Esophagus squamous epithelium (tissue), 5 donors: Measurements from ENCODE around the gene WNK2. TPM values are rescaled to one million over a fixed set of nuclear protein-coding genes. Genes with fewer than 3 reads are reported as not detected.
"Not testable (repeated sequence)": the region's sequence is repeated elsewhere in the genome, so short reads cannot be mapped to it uniquely, and the experiment has no call there.

Source experiments
- DNase-seq: peaks from one replicate; lab custom pipeline; 2025; lab: John Stamatoyannopoulos, UW
- H3K27ac ChIP-seq, 4 donors: fragments of 200-600 bp; sonication (generic); one replicate each; pipeline ENCODE4 v1.5.1; 2016 to 2019; ENCODE audit warnings: mild to moderate bottlenecking in 1 of 4
- H3K27me3 ChIP-seq, 4 donors: fragments of 200-600 bp; sonication (generic); 1 replicate in 3 of 4; 2 replicates in 1 of 4; pipeline versions ENCODE4 v1.5.1 to v1.6.0; 2017 to 2021; ENCODE audit warnings: antibody characterized with exemption in 1 of 4
- H3K36me3 ChIP-seq, 3 donors: fragments of 200-600 bp; sonication (generic); one replicate each; pipeline ENCODE4 v1.5.1; 2016 to 2019
- H3K4me1 ChIP-seq, 3 donors: fragments of 200-600 bp; sonication (generic); one replicate each; pipeline ENCODE4 v1.5.1; 2017 to 2019
- H3K4me3 ChIP-seq, 4 donors: fragments of 200-600 bp; sonication (generic); 1 replicate in 3 of 4; 2 replicates in 1 of 4; pipeline ENCODE4 v1.5.1; 2016 to 2019; ENCODE audit warnings: mild to moderate bottlenecking in 2 of 4, moderate library complexity in 1 of 4
- H3K9me3 ChIP-seq, 3 donors: fragments of 200-600 bp; sonication (generic); one replicate each; pipeline ENCODE4 v1.5.1; 2016 to 2019
- CTCF ChIP-seq, 6 experiments: fragments of 450-650 bp in 4 of 6; fragments of 200-600 bp in 2 of 6; sonication (generic) in 2 of 6; IDR thresholded peaks; one replicate each; pipeline ENCODE4 v1.5.1; 2016 to 2019; ENCODE audit warnings: antibody characterized with exemption in 6 of 6, mild to moderate bottlenecking in 4 of 6, moderate library complexity in 4 of 6
- POLR2A ChIP-seq, 4 donors: fragments of 450-650 bp; IDR thresholded peaks; one replicate each; pipeline ENCODE4 v1.6.1; 2017; ENCODE audit warnings: antibody characterized with exemption in 4 of 4, mild to moderate bottlenecking in 4 of 4, moderate library complexity in 3 of 4
- WGBS, 2 donors: methylation state at CpG; one replicate each; pipeline ENCODE4 v1.1.5; 2018; 5-methylcytosine and 5-hydroxymethylcytosine counted together
- intact Hi-C: fragments of 100-400 bp; cut with DNase I; formaldehyde crosslinking; loops from one replicate; pipeline ENCODE4 v1.15.0; 2022
- total RNA-seq, 4 donors: library from RNA; depleted of rRNA; stranded (reverse); fragments of >200 nt; gene quantifications; one replicate each; pipeline ENCODE4 v1.1.0, GENCODE V29; 2016
- donor health status: DM: yes; HTN: yes; CAD: no.

The WNK2 gene
- total RNA-seq, 4 donors from 2014 or later: 0.40 to 8.8 (median 5.2) TPM

- H3K4me3 ChIP-seq: no peak overlapping the region
- TF ChIP-seq POLR2A (IDR thresholded peaks at IDR 0.05) (no peak), CTCF (IDR thresholded peaks at IDR 0.05) (no peak)
- DNase-seq: no peak
- H3K27ac ChIP-seq: no peak overlapping the region
- H3K9me3 ChIP-seq: no peaks in the 10 kb centered on the region
- H3K4me1 ChIP-seq: peaks cover 0 to 11% (median 0%) of the 10 kb centered on the region in 3 donors
- H3K27me3 ChIP-seq: no peaks in the 10 kb centered on the region
- no peaks in the 10 kb centered on the region for H3K36me3 ChIP-seq
- 75 to 95% methylated on average over 7 of the region's 36 CpGs for WGBS, 2 donors
- intact Hi-C loops: no loop called here
These were observed 63.3 kb downstream of the WNK2 start for GRCh38 chr9:93247099-93247865.

GRCh38 chr9:93247892-93248291, 64.0 kb downstream of the WNK2 start:
- Histone ChIP-seq H3K27me3 (no peaks in the 10 kb centered on the region), H3K4me3 (no peak overlapping the region), H3K9me3 (no peaks in the 10 kb centered on the region), H3K36me3 (no peaks in the 10 kb centered on the region), H3K27ac (no peak overlapping the region), H3K4me1 (peaks cover 0 to 11% (median 0%) of the 10 kb centered on the region in 3 donors)
- intact Hi-C loops: no loop called here
- DNase-seq: no peak
- 94% methylated on average over 7 of the region's 9 CpGs; no CpG with 5 or more reads in 1 of the 2 donors for WGBS, 2 donors
- TF ChIP-seq CTCF (IDR thresholded peaks at IDR 0.05) (no peak), POLR2A (IDR thresholded peaks at IDR 0.05) (no peak)

GRCh38 chr9:93248386-93249040, 64.6 kb downstream of the WNK2 start:
- WGBS, 2 donors: 57 to 79% methylated on average over 2 to 3 of the region's 3 CpGs
- intact Hi-C loops: no loop called here
- DNase-seq: no peak

GRCh38 chr9:93250185-93250584, 66.2 kb downstream of the WNK2 start:
- Histone ChIP-seq H3K4me3 (no peak overlapping the region), H3K4me1 (peaks cover 0 to 1% (median 0%) of the 10 kb centered on the region in 3 donors), H3K36me3 (no peaks in the 10 kb centered on the region), H3K27ac (no peak overlapping the region), H3K9me3 (no peaks in the 10 kb centered on the region), H3K27me3 (no peaks in the 10 kb centered on the region)
- intact Hi-C loops: no loop called here
- no peak for DNase-seq
- TF ChIP-seq POLR2A (IDR thresholded peaks at IDR 0.05) (no peak), CTCF (IDR thresholded peaks at IDR 0.05) (no peak)
- 88 to 92% methylated on average over 4 of the region's 4 CpGs for WGBS, 2 donors

More at GRCh38 chr9:93248386-93249040, 64.6 kb downstream of the WNK2 start:
- H3K27ac ChIP-seq: no peak overlapping the region
- H3K9me3 ChIP-seq: no peaks in the 10 kb centered on the region
- TF ChIP-seq POLR2A (IDR thresholded peaks at IDR 0.05) (no peak), CTCF (IDR thresholded peaks at IDR 0.05) (no peak)
- H3K4me3 ChIP-seq: no peak overlapping the region
- no peaks in the 10 kb centered on the region for H3K27me3 ChIP-seq
- no peaks in the 10 kb centered on the region for H3K36me3 ChIP-seq
- H3K4me1 ChIP-seq: peaks cover 0 to 11% (median 0%) of the 10 kb centered on the region in 3 donors

- H3K27me3 ChIP-seq, DNase-seq, H3K4me1 ChIP-seq, H3K27ac ChIP-seq, H3K4me3 ChIP-seq, H3K9me3 ChIP-seq, H3K36me3 ChIP-seq, intact Hi-C loops: not testable (repeated sequence)
- 89 to 92% methylated on average over 7 of the region's 8 CpGs for WGBS, 2 donors
These were observed 67.4 kb downstream of the WNK2 start for GRCh38 chr9:93251309-93251708.
